K562 (cell line): ENCODE measurements around the gene PILRA. TPM values are rescaled to one million over a fixed set of nuclear protein-coding genes. Genes with fewer than 3 reads are reported as not detected.

Experiments used
- CREM ChIP-seq: IDR thresholded peaks from 2 replicates; pipeline ENCODE4 v1.6.1; 2014; ENCODE audit warnings: antibody characterized with exemption, low read depth
- ERF ChIP-seq: fragments of 450-650 bp; formaldehyde crosslinking; IDR thresholded peaks from 2 replicates; pipeline ENCODE4 v1.4.0; 2020; ENCODE audit warnings: mild to moderate bottlenecking, mixed read lengths
- HDAC1 ChIP-seq, 2 experiments: fragments of 450-650 bp; IDR thresholded peaks; 2 replicates each; pipeline ENCODE4 v1.6.1; 2016 to 2017; ENCODE audit warnings: inconsistent platforms in 1 of 2, mild to moderate bottlenecking in 1 of 2, moderate library complexity in 1 of 2
- LARP7 ChIP-seq: fragments of 450-650 bp; IDR thresholded peaks from 2 replicates; pipeline ENCODE4 v1.6.1; 2016
- NR4A1 ChIP-seq, 2 experiments: fragments of 250-450 bp in 1 of 2; fragments of 450-650 bp in 1 of 2; sonication (Bioruptor Pico) in 1 of 2; IDR thresholded peaks; 2 replicates each; pipeline versions ENCODE4 v1.4.0 to v1.6.1; 2016 to 2020; ENCODE audit warnings: mild to moderate bottlenecking in 2 of 2, missing compliant biosample characterization in 1 of 2, missing genetic modification characterization in 1 of 2, moderate library complexity in 1 of 2
- POLR2A ChIP-seq: fragments of 450-650 bp; conservative IDR thresholded peaks from 2 replicates; pipeline ENCODE4 v1.6.1; 2016
- PTTG1 ChIP-seq: fragments of 450-650 bp; IDR thresholded peaks from 2 replicates; pipeline ENCODE4 v1.6.1; 2016; ENCODE audit warnings: low read depth, mild to moderate bottlenecking, missing genetic modification characterization, missing compliant biosample characterization
- SUPT5H ChIP-seq: fragments of 450-650 bp; IDR thresholded peaks from 2 replicates; pipeline ENCODE4 v1.6.1; 2016
- TAL1 ChIP-seq: fragments of 450-650 bp; IDR thresholded peaks from 2 replicates; pipeline ENCODE4 v1.6.1; 2016; ENCODE audit warnings: mild to moderate bottlenecking
- TEAD1 ChIP-seq, 2 experiments: fragments of 450-650 bp in 1 of 2; sonication (generic) in 1 of 2; formaldehyde crosslinking; IDR thresholded peaks; 2 replicates each; pipeline versions ENCODE4 v1.4.0 to v1.8.0; 2020 to 2022; ENCODE audit warnings: mild to moderate bottlenecking in 2 of 2, missing genetic modification reagents in 1 of 2
- ZBED1 ChIP-seq: IDR thresholded peaks from 2 replicates; pipeline ENCODE4 v1.6.1; 2014
- ZFX ChIP-seq: sonication (generic); formaldehyde crosslinking; IDR thresholded peaks from 2 replicates; pipeline ENCODE4 v1.8.0; 2022; ENCODE audit warnings: mild to moderate bottlenecking, missing genetic modification reagents, moderate library complexity
- ZNF175 ChIP-seq: fragments of 200-800 bp; sonication (Bioruptor generic); IDR thresholded peaks from 2 replicates; pipeline ENCODE4 v1.6.1; 2016; ENCODE audit warnings: low read depth, mild to moderate bottlenecking, missing genetic modification characterization, missing compliant biosample characterization
- ZNF232 ChIP-seq: sonication (generic); formaldehyde crosslinking; IDR thresholded peaks from 2 replicates; pipeline ENCODE4 v1.8.0; 2022; ENCODE audit warnings: mild to moderate bottlenecking, missing genetic modification reagents
- ZNF668 ChIP-seq: fragments of 250-450 bp; sonication (Bioruptor Pico); IDR thresholded peaks from 2 replicates; pipeline ENCODE4 v1.8.0; 2022; ENCODE audit warnings: mild to moderate bottlenecking, inconsistent platforms
- polyA plus RNA-seq, 8 experiments: library from polyadenylated mRNA; depleted of rRNA in 4 of 8; stranded (reverse) in 5 of 8; unstranded in 3 of 8; fragments of >200 nt; fragmentation: Nextera tagmentation in 2 of 8; fragmentation: Illumina TruSeq in 1 of 8; extraction: Ambion mirVana in 2 of 8; extraction: Trizol in 1 of 8; gene quantifications; 2 replicates each; pipeline versions ENCODE4 v1.2.1 to v1.2.3, GENCODE V29; 2011 to 2014; ENCODE audit warnings: inconsistent platforms in 1 of 8, missing spikeins in 1 of 8
- total RNA-seq, 7 experiments: library from RNA; depleted of rRNA in 6 of 7; stranded (reverse); fragments of >200 nt in 6 of 7; fragmentation: Illumina TruSeq in 2 of 7; extraction: Trizol in 2 of 7; gene quantifications; 2 replicates each; pipeline versions ENCODE4 v1.2.1 to v1.2.3, GENCODE V29; 2011 to 2021; ENCODE audit warnings: low replicate concordance in 1 of 7
- TF ChIP-seq, protein P1 (sequence below): sonication (generic); formaldehyde crosslinking; IDR thresholded peaks from 2 replicates; pipeline ENCODE4 v1.8.1; 2023; ENCODE audit warnings: mild to moderate bottlenecking, missing genetic modification reagents
- TF ChIP-seq, protein P2 (sequence below): IDR thresholded peaks from 2 replicates; pipeline ENCODE4 v1.6.1; 2011; ENCODE audit warnings: borderline replicate concordance, low read depth, mild to moderate bottlenecking, moderate library complexity, low read length; ENCODE audit not compliant: insufficient read depth, poor library complexity, severe bottlenecking
- TF ChIP-seq, protein P3 (sequence below): fragments of 450-650 bp; IDR thresholded peaks from 2 replicates; pipeline ENCODE4 v1.6.1; 2016; ENCODE audit warnings: borderline replicate concordance

Gene PILRA
- total and polyA plus RNA-seq, 9 of the 15 experiments (the other 6 are each of a cell fraction or from before 2014, with no cell fraction given): 0.13 to 1.8 (median 0.62) TPM

DNA sequence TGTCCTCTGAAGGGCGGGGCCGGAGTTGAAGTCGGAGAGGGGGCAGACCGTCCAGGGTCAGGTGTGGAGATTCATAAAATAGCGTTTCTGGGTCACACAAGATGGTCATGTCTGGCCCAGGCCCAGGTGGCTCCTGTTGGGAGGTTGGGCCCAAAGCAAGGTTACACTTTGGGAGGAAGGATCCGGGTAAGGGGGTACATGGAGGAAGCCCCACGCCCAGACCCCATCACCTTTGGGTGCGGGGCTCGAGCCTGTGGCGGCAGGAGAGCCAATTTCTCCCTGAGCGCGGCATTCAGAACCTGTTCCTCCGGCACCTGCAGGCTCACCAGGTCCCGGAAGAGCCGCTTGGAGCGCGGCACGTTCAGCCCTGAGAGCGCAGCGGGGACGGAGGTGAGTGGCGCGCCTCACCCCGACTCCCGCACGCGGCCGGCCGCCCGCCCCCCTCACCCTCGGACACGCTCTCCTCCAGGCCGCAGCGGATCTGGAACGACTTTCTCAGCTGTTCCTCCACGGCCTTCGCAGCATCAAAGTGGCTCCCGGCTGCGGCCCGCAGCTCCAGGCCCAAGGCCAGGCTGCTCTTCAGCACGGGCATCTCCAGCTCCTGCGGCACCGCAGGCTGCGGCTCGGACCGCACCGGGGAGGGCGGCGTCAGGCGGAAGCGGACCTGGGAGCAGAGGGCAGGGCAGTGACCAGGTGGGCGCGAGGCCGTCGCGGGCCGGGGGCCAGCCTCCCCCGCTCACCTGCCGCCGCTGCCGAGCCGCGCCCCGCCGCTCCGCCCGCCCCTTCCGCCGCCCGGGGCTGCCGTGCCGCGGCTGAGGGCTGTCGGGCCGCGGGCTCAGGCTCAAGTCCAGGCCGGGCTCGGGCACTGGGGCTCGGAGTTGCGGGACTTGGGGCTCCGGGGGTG, 62.4 kb downstream of the PILRA start (continued):
- TF ChIP-seq TAL1 (no peak), PTTG1 (tag) (no peak), ZBED1 (peak; percentile 19; the same call in 1 of the 2 replicates), HDAC1 (IDR thresholded peaks at IDR 0.05) (peak in 1 of 2 experiments; percentile 76; a peak in 2 of 4 replicates), POLR2A (peak; percentile 77), CREM (0 out of 2 replicates have a peak, but pooled peaks have one; percentile 8), LARP7 (no peak), ZNF668 (peak; percentile 39; the same call in 1 of the 2 replicates), NR4A1 (CRISPR knock-in tag; IDR thresholded peaks at IDR 0.05) (no peak; the same call in 1 of the 2 replicates), NR4A1 (tag; IDR thresholded peaks at IDR 0.05) (no peak), SUPT5H (peak; percentile 75), ZFX (CRISPR knock-in tag) (peak; percentile 78), TEAD1 (CRISPR knock-in tag; IDR thresholded peaks at IDR 0.05) (peak in 1 of 2 experiments; percentile 50; a peak in 1 of 4 replicates), ZNF232 (no peak), ERF (peak; percentile 5; the same call in 1 of the 2 replicates), ZNF175 (no peak)
- TF ChIP-seq, protein P1, sequence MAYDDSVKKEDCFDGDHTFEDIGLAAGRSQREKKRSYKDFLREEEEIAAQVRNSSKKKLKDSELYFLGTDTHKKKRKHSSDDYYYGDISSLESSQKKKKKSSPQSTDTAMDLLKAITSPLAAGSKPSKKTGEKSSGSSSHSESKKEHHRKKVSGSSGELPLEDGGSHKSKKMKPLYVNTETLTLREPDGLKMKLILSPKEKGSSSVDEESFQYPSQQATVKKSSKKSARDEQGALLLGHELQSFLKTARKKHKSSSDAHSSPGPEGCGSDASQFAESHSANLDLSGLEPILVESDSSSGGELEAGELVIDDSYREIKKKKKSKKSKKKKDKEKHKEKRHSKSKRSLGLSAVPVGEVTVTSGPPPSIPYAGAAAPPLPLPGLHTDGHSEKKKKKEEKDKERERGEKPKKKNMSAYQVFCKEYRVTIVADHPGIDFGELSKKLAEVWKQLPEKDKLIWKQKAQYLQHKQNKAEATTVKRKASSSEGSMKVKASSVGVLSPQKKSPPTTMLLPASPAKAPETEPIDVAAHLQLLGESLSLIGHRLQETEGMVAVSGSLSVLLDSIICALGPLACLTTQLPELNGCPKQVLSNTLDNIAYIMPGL (CRISPR knock-in tag): 0 out of 2 replicates have a peak, but pooled peaks have one; percentile 5
- TF ChIP-seq, protein P2, sequence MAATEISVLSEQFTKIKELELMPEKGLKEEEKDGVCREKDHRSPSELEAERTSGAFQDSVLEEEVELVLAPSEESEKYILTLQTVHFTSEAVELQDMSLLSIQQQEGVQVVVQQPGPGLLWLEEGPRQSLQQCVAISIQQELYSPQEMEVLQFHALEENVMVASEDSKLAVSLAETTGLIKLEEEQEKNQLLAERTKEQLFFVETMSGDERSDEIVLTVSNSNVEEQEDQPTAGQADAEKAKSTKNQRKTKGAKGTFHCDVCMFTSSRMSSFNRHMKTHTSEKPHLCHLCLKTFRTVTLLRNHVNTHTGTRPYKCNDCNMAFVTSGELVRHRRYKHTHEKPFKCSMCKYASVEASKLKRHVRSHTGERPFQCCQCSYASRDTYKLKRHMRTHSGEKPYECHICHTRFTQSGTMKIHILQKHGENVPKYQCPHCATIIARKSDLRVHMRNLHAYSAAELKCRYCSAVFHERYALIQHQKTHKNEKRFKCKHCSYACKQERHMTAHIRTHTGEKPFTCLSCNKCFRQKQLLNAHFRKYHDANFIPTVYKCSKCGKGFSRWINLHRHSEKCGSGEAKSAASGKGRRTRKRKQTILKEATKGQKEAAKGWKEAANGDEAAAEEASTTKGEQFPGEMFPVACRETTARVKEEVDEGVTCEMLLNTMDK: no peak
- TF ChIP-seq, protein P3, sequence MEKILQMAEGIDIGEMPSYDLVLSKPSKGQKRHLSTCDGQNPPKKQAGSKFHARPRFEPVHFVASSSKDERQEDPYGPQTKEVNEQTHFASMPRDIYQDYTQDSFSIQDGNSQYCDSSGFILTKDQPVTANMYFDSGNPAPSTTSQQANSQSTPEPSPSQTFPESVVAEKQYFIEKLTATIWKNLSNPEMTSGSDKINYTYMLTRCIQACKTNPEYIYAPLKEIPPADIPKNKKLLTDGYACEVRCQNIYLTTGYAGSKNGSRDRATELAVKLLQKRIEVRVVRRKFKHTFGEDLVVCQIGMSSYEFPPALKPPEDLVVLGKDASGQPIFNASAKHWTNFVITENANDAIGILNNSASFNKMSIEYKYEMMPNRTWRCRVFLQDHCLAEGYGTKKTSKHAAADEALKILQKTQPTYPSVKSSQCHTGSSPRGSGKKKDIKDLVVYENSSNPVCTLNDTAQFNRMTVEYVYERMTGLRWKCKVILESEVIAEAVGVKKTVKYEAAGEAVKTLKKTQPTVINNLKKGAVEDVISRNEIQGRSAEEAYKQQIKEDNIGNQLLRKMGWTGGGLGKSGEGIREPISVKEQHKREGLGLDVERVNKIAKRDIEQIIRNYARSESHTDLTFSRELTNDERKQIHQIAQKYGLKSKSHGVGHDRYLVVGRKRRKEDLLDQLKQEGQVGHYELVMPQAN: peak; percentile 72; the same call in 1 of the 2 replicates
